K562 treated with DMSO at 1 percent for 48 hours (cell line): ENCODE results near the gene SLC28A3. TPM values are rescaled to one million over a fixed set of nuclear protein-coding genes. Genes with fewer than 3 reads are reported as not detected.

Source experiments
- total RNA-seq: library from RNA; unstranded; fragments of 300-600 nt; gene quantifications from 2 replicates; pipeline ENCODE4 v1.2.3, GENCODE V29; 2022; ENCODE audit warnings: low replicate concordance; ENCODE audit errors: extremely low read depth

Gene SLC28A3
- not detected in 2 replicates for total RNA-seq

GRCh38 chr9:84340535-84340934, at the start of gene SLC28A3:
Gene SLC28A3, minus strand, starts transcription at chr9:84340758. Its CDS starts 125 bp downstream, at chr9:84340633.

